ENCODE data around the gene IP6K3. TPM values are rescaled to one million over a fixed set of nuclear protein-coding genes. Genes with fewer than 3 reads are reported as not detected.

Gene IP6K3, protein sequence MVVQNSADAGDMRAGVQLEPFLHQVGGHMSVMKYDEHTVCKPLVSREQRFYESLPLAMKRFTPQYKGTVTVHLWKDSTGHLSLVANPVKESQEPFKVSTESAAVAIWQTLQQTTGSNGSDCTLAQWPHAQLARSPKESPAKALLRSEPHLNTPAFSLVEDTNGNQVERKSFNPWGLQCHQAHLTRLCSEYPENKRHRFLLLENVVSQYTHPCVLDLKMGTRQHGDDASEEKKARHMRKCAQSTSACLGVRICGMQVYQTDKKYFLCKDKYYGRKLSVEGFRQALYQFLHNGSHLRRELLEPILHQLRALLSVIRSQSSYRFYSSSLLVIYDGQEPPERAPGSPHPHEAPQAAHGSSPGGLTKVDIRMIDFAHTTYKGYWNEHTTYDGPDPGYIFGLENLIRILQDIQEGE
- 1 to 10 TPM in 3 of 4 donors, under 1 TPM in 1; 0.32 to 5.5 (median 2.8) TPM for total RNA-seq

GRCh38 chr6:33746651-33747100 is at the start of gene IP6K3:
Gene IP6K3, minus strand, starts transcription at chr6:33746905. Its CDS starts 11,429 bp downstream, at chr6:33735476.
- ATAC-seq: no peak
- Histone ChIP-seq H3K4me1 (peaks cover 0 to 19% (median 0%) of the 10 kb centered on the region in 3 donors), H3K36me3 (no peaks in the 10 kb centered on the region), H3K9me3 (no peaks in the 10 kb centered on the region), H3K27ac (peak within 1 kb of the TSS in 3 of 4 donors; percentile 53 to 68 (median 66)), H3K4me3 (peak within 1 kb of the TSS in 1 of 2 donors; percentile 41), H3K27me3 (peaks cover 38% of the 10 kb centered on the region)
- 60% methylated on average over 1 of the region's 10 CpGs; no CpG with 5 or more reads in 1 of the 2 donors for WGBS, 2 donors (ENCODE audit: low coverage in 1 of 2)
- TF ChIP-seq POLR2A (IDR thresholded peaks at IDR 0.05) (peak; percentile 10 to 24), EP300 (IDR thresholded peaks at IDR 0.05) (no peak), POLR2AphosphoS5 (IDR thresholded peaks at IDR 0.05) (peak; percentile 77)
- TF ChIP-seq, protein P1, sequence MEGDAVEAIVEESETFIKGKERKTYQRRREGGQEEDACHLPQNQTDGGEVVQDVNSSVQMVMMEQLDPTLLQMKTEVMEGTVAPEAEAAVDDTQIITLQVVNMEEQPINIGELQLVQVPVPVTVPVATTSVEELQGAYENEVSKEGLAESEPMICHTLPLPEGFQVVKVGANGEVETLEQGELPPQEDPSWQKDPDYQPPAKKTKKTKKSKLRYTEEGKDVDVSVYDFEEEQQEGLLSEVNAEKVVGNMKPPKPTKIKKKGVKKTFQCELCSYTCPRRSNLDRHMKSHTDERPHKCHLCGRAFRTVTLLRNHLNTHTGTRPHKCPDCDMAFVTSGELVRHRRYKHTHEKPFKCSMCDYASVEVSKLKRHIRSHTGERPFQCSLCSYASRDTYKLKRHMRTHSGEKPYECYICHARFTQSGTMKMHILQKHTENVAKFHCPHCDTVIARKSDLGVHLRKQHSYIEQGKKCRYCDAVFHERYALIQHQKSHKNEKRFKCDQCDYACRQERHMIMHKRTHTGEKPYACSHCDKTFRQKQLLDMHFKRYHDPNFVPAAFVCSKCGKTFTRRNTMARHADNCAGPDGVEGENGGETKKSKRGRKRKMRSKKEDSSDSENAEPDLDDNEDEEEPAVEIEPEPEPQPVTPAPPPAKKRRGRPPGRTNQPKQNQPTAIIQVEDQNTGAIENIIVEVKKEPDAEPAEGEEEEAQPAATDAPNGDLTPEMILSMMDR (IDR thresholded peaks at IDR 0.05): no peak

GRCh38 chr6:33794910-33795623 is 48.4 kb upstream of the IP6K3 start:
- WGBS, 2 donors (ENCODE audit: low coverage in 1 of 2): 28 to 83% methylated on average over 1 to 4 of the region's 14 CpGs
- no peak for ATAC-seq

GRCh38 chr6:33792981-33793380 is 46.3 kb upstream of the IP6K3 start:
- H3K9me3 ChIP-seq: no peaks in the 10 kb centered on the region
- H3K27me3 ChIP-seq: peaks cover 47% of the 10 kb centered on the region
- TF ChIP-seq EP300 (IDR thresholded peaks at IDR 0.05): no peak
- TF ChIP-seq, protein P1 (IDR thresholded peaks at IDR 0.05): no peak
- no peak overlapping the region for H3K4me3 ChIP-seq
- 51 to 54% methylated on average over 8 to 9 of the region's 10 CpGs for WGBS, 2 donors (ENCODE audit: low coverage in 1 of 2)
- H3K27ac ChIP-seq: no peak overlapping the region
- no peaks in the 10 kb centered on the region for H3K36me3 ChIP-seq
- H3K4me1 ChIP-seq: peaks cover 0 to 9% (median 4%) of the 10 kb centered on the region in 3 donors
- ATAC-seq: no peak

More at GRCh38 chr6:33794910-33795623, 48.4 kb upstream of the IP6K3 start:
- no peaks in the 10 kb centered on the region for H3K36me3 ChIP-seq
- no peaks in the 10 kb centered on the region for H3K9me3 ChIP-seq
- H3K4me1 ChIP-seq: no peaks in the 10 kb centered on the region
- no peak overlapping the region for H3K27ac ChIP-seq
- TF ChIP-seq EP300 (IDR thresholded peaks at IDR 0.05) (no peak), POLR2AphosphoS5 (IDR thresholded peaks at IDR 0.05) (no peak), POLR2A (IDR thresholded peaks at IDR 0.05) (no peak)
- TF ChIP-seq, protein P1 (IDR thresholded peaks at IDR 0.05): no peak
- no peak overlapping the region for H3K4me3 ChIP-seq
- peaks cover 68% of the 10 kb centered on the region for H3K27me3 ChIP-seq

DNA sequence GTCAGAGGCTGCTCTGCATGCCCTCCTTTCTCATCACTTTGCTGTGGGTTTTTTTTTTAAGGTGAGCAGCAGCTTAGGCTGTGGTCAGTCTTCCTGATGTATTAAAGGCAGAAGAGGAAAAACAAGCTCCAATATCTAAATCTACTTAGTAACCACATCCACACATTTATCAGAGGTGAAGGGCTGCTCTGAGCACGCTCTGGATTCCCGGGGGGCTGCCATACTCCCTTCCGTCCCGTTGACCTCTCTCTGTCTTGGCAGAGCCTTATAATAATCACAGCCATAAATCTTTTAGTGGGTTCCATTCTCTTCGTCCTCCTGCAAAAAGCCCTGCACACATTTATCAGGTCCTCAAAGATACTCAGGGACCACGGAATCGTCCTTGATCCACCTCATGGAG is 44.9 kb upstream of the IP6K3 start:
- no peaks in the 10 kb centered on the region for H3K9me3 ChIP-seq
- no peak overlapping the region for H3K4me3 ChIP-seq
- no peak for TF ChIP-seq POLR2AphosphoS5 (IDR thresholded peaks at IDR 0.05)
- no peak for TF ChIP-seq POLR2A (IDR thresholded peaks at IDR 0.05)
- TF ChIP-seq, protein P1 (IDR thresholded peaks at IDR 0.05): no peak
- no peak for TF ChIP-seq EP300 (IDR thresholded peaks at IDR 0.05)
- H3K27me3 ChIP-seq: peaks cover 33% of the 10 kb centered on the region
- ATAC-seq: no peak
- WGBS, 2 donors (ENCODE audit: low coverage in 1 of 2): 61 to 86% methylated on average over 4 to 7 of the region's 7 CpGs
- no peak overlapping the region for H3K27ac ChIP-seq
- H3K4me1 ChIP-seq: peaks cover 0 to 23% (median 15%) of the 10 kb centered on the region in 3 donors
- H3K36me3 ChIP-seq: no peaks in the 10 kb centered on the region
